HG03432 (cell line): ENCODE measurements around the gene IMPACT.
A peak's percentile ranks its signal among the peaks of the same experiment; 100 is the strongest.

ENCODE experiments used
- ATAC-seq: cut with Tn5 transposase; IDR thresholded peaks from one replicate; pipeline ENCODE4 v1.9.1; 2021; ENCODE audit warnings: mild to moderate bottlenecking, moderate library complexity; ENCODE audit not compliant: unreplicated experiment

IMPACT gene

DNA sequence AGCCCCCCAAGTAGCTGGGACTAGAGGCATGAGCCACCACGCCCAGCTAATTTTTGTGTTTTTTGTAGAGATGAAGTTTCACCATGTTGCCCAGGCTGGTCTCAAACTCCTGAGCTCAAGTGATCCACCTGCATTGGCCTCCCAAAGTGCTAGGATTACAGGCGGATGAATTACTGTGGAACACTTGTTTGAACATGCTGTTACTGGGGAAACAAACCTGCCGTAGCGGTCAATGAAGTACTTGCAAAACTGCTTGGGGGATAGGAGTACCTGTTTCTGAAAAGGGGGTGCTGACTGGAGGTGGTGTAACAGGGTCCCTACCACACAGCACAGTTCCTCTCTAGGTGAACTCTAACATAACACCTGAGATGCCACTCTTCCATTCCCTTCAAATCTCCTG lies 5.9 kb upstream of the IMPACT start:
- ATAC-seq, result no peak

DNA sequence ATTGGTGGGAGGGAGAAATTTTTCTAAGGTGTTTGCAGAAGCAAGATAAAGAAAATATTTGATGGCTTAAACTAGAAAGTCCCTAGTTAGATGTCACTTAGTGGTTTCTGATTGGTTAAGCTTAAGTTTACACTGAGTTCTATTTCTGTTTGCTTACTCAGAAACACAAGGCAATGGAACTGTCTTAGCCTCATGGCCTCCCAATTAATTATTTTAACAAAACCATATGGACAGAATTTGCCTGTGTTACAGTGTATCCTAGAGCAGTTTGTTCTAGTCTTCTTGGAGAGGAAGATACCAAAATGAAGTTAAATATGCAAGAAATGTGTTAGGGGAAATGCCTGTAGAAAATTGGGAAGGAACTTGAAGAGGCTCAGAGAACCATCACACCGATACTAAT lies 4.6 kb upstream of the IMPACT start:
- ATAC-seq, result no peak

DNA sequence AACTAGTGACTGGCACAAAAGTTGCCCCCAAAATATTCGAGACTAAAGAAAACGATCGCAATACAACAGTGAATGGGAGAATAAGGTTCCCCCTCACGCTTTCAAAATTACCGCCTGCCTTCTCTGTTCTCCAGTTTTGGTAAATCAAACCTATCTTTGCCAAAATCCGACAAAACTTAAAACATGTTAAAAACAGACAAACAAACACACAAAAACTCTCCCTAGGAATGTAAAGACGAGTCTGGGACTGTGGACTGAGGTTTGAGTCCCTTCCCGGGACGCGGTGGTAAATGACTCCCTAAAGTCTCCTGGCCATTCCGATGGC lies 435 bp upstream of the IMPACT start:
- no peak for ATAC-seq

DNA sequence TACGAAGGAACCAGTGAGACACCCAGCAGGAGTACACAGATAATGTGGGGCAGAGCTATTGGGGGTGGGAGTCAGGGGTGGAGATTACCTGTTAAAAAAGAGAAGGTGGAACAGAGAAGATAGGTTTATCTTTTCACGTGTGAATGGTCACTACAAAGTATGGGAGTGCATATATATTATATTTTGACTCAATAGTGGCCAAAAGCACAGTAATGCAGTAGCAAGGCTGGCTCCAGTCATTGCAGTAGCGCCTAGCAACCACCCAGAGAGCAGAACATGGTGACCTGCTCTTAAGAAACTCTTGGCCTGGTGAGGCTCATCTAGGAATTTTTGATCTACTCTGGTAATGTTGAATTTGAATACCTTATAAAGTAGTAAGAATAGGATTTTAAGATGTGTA lies 1.0 kb downstream of the IMPACT start:
- no peak for ATAC-seq

DNA sequence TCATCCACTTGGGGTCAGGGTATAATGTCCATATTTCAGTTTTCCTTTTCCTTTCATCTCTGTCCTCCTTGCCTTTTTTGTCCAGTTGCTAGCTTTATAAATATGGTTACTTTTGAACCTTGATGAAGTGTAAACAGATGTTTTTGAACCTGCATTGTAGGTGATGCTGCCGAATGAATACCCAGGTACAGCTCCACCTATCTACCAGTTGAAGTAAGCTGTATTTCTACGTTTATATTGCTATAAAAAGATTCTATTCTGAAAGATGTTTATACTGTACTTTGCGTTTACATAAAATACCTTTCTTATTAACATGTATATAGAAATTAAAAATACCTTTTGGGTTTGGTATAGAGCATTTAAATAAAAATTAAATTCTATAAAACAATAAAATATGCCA lies 2.2 kb downstream of the IMPACT start:
- ATAC-seq, result no peak

DNA sequence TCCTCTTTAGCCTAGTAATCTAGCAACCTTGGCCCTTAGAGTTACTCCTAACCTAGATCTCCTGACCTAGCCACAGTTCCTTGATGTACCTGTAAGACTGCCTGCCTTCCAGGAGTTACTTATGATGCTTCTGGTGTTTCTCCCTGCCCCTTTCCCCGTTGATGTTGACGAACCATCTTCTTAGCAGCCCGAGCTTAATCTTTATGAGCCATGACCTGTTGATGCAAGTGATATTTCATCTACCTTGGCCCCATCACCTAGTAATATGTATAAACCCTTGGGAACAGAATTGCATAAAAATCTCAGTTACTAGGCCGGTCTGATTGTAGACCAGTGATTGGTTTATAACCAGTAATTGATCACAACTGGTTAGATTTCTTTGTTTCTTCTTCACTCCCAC lies 2.7 kb downstream of the IMPACT start:
- ATAC-seq, result no peak

DNA sequence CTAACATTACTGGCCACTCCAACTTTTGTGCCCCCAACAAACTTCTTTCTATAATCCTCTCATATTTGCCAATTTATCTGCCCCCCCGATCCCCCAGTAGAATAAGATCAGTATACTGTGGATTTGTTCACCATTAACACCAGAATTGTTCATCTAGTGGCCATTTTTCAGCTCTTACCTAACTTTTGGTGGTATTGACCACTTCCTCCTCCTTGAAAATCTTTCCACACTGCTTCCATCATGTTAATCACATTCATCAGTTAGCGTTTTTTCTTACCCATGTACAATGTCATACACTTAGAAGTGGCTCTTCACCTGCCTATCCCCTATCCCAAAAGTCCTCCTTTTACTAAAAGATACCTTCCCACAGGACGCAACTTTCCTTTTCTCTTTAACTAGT lies 6.1 kb downstream of the IMPACT start:
- ATAC-seq, result no peak

DNA sequence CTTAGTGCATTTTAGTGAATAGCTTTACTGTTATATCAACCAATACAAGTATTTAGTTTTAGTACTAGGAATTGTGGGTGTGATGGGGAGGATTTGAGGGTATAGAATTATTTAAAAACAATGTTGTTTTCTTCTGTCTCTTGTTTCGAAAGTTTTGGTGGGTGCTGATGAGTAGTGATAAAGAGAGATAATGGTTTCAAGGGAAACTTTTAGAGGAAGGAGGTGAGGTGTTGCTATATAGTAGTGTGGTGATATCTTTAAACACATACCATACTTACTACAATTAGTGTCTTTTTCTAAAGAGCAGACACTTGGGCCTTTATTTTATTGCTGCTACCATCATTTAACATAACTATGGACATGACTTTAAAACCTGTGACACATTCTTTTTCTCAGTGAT lies 10.5 kb downstream of the IMPACT start:
- ATAC-seq, result no peak

DNA sequence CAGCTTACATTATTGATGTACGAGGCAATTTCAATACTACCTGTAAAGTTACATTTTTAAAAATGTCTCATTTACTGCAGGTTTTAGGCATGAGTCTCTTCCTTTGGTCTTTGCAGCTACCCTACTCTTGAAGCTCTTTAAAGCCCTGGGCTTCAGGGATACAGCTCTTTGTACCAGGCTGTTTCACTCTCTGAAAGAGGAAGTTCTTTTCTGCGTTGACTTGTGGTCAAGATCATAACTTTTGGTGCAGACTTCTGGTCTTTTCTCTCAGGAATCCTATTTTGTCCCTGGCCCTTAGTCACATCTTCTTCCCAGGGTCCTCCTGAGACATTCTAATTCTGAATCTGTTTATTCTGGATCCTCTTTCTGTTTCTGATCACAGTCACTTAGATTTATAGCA lies 17.4 kb downstream of the IMPACT start:
- ATAC-seq, result peak; percentile 86

DNA sequence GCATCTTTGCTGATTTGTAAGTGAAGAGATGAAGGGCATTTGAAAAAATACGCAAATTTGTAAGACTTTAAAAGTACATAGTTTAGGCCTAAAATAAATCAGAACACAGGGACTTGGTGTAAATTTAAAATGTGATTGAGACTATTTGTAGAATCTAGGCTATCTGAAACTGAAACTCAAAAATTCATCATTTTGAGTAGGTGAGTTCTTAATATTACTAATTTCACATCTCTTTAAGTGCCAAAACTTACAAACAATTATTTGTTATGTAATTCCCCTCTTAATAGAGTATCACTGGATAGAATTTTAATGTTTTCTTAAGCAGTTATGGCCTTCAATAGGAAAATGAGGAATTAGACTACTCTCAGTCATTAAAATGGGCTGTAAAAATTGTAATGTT lies 20.0 kb downstream of the IMPACT start:
- peak; percentile 73 for ATAC-seq

DNA sequence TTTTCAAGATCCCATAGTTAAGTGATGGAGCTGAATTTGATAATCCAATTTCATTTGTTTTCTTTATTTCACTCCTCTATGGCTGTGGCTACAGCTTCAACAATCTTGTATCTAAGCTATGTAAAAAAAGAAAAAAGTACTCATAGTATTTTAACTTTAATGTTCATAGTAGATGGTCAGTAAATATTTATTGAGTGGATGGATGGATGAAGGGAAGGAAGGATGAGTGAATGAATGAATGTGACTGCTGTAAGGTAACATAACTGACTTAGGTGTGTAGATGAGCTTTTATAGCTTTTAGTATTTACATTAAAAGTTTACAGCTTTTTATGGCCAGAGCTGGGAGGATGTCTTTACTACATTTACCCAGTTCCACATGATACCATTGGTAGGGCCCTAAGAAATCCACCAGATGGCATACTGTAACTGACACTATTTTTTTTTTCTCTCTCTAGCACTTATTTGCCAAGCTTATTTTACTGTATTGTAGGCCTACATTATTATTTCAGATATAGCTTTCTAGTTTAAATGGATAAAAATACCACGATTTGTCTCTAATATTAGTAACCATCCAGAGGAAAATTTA lies 20.6 kb downstream of the IMPACT start:
- ATAC-seq, result no peak

DNA sequence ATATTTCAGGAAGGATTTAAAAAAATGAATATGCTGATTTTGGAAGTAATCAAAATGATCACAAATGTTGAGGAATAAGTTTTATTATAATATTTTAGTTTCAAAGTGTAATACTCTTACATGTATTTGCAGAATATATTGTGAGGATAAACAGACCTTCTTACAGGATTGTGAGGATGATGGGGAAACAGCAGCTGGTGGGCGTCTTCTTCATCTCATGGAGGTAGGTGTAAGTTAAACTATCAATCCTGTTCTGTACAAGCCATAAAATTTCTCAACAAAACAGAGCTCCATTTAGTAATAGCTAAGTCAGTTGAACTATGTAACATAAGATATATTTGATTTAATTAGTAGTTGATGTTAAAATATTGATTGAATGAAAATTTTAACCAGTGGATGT lies 21.5 kb downstream of the IMPACT start:
- ATAC-seq, result no peak

DNA sequence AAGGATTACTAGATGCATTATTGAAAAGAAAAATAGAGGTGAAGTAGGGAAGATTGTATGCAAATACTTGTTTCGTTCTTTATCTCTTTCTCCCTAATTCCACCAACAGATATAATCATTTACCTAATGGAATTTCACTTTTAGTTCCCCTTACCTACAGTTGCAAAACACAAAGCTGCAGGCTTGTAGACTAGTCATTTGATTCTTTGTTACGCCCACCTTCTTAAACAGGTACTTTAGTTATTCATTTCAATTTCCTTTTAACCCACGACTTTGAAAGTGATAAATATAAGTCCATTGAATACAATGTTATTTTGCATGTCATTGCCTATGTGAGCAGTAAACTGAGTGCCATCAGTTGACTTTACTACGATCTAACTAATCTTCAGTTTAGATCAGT lies 30.1 kb downstream of the IMPACT start:
- ATAC-seq, result peak; percentile 91

DNA sequence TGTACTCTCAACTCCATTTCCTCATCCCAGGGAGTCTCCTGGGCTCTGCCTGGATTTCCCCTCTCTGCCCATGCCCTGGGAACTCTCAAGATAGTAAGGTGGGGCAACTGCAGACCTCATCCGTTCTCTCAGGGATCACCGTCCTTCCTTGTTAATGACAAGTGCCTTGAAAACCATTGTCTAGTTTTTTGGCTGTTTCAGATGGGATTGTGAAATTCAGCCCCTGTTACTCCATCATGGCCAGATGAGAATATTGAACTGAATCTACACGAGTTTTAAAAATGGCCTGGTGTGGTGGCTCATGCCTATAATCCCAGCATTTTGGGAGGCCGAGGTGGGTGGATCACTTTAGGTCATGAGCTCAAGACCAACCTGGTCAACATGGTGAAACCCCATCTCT lies 33.3 kb downstream of the IMPACT start:
- ATAC-seq, result no peak

DNA sequence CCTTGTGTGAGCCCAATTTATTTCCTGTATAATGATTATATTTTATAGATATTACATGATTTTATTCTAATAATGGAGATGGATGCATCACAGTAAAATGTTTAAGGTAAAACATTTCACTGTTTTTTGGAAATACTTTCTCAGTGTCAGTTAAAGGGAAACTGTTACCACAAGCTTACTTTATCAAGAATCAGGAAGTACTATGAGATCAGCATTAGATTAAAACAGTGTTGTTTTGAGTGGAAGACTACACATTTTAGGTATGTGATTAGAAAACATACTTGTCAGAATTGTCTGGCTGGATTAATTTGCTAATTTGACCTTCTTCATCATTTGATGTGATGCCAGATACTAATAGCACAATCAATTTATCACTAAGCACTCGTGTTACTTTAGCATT lies 33.9 kb downstream of the IMPACT start, which contains the start of gene HRH4:
Gene HRH4 (plus strand): TSS at position 250 of the 400 bp plus-strand sequence. CDS start 92 bp downstream, at position 342.
- no peak for ATAC-seq

DNA sequence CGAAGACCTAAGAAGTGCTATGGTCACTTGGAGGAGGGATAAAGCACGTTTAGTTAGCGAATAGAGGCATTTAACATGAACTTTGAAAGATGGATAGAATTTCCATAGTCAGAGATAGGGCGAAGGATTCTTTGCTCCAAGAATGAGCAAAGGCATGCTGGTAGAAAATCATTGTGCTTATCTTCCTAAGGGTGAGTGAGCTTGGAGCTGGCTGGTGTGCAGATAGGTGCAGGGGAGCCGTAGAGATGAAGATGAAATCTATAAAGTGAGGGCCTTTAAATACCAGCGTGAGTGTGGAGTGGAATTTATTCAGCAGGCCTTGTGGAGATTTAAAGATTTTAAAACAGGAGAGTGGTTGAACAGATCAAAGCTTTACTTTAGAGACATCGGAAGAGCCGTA lies 35.5 kb downstream of the IMPACT start:
- ATAC-seq, result no peak

DNA sequence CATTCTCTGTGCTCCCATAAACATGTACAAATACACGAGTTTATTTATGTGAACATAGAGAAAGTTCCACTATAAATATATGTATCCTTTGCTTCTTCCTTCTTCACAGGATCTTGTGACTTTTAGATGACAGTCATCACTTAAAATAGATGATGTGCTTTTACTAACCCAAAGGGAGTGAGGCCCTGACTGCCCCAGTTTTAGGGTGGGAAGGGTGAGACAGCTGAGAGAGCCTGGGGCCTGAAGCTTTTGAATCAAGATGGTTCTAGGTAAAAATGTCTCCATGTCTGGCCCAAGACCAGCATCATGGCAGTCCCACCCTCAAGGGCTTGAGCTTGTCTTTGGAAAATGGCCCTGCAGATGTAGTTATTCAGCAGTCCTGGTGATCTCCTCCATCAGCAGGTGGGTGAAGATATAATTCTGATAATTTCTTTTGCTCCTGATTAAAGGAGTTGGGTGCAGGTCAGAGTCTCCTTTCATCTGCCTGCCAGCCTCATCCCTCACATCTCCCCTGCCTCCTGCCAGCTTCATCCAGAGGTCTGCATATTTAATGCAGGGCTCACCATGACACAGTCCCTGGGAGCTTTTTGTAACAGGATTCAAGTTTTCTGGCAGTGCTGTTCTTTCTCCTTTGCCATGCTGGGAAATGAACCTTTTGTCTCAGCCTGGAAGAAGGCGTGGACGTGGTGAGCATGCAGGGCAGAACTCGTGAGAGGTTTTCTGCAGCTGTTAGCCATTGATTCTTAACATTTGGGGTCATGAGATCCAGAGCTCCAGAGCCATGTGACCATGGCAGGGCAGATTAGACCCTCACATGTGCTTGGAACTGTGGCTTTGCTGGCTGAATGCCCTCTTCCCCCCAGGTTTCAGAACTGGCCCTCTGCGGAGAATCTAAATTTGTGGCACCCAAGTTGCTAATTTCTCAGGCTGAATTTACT lies 36.6 kb downstream of the IMPACT start:
- ATAC-seq, result no peak

DNA sequence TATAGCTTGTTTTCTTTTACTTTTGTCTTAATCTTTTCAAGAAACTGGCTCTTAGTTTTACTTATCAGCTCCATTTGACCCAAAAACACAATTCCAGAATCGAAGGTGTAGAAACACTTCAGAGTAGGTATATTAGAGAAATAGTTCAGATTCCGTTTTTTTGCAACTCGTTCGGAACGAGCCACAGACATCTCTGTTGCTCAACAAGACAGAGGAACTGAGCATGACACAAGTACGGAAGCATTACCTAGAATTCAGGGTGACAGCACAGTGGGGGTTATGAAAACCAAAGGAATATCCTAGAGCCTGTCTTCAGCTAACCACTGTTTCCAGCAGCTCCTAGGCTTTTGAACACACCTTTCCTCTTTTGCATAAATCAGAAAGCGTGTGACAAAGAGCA lies 39.0 kb downstream of the IMPACT start:
- ATAC-seq, result no peak

DNA sequence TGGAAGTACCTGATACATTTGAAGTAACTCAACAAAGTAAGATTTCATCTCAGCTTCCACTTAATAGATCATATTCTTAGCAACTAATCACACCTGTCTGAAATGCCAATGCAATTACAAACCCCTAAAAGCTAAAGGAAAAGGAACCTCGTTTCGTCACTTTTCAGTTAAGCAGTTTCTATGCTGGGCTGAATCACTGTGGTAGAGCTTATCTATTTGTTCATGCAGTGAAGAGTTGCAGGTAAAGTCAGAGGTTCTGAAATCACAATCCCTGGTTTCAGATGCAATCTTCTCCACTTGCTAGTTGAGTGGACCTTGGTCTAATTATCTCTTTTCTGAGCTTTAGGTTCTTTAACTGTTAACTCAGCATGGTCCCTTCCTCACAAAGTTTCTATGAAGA lies 40.3 kb downstream of the IMPACT start:
- ATAC-seq, result no peak

DNA sequence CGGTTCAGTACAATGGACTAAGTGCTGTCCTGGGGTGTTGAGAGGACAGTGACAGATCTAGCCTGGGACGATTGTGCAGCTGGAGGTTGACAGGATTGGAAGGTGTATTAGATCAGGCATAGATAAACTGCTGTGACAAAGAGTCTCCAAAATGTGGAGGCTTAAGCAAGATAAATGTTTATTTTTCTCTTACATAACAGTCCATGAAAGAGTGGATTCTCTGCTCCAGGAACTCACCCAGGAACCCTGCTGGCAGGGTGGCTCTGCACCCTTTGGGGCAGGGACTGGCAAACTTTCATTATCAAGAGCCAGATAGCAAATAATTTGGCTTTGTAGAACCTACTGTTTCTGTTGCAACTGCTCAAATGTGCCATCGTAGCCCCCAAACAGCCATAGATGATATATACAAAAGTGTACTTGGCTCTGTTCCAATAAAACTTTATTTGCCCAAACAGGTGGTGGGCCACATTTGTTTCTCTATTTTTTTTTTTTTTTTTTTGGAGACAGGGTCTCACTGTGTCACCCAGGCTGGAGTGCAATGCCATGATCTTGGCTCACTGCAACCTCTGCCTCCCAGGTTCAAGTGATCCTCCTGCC lies 43.6 kb downstream of the IMPACT start:
- no peak for ATAC-seq

DNA sequence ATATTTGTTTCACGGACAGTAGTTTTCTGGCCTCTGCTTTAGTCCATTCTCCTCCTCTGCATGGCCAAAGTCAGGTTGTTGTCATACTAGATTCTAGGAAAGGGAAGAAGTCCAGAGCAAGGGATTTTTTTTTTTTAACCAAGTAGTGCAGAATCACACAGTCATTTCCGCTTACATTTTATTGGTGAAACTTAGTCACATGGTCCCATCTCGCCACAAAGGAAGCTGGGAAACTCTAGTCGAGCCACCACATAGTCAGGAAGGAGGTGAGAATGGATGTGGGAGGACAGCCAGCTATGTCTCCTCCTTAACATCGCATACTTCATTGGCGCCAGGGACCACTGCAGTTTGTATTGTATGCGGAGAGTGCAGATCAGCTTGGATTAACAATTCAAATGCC lies 44.3 kb downstream of the IMPACT start:
- ATAC-seq, result no peak

DNA sequence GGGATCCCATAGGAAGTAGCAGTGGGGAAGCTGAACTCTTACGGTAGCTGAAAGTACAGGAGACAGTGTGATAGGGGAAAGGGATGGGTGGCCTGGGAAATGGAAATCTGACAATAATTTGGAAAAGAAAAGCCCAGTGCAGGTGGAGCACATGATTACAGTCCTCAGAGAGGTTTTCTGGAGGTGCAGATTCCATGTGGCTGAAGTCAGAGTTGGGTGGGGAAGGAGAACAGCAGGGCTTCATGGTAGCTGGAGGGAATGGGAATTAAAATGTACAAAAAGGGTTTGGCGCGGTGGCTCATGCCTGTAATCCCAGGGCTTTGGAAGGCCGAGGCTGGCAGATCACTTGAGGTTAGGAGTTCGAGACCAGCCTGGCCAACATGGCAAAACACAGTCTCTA lies 46.1 kb downstream of the IMPACT start:
- ATAC-seq, result no peak
